GM23338 (cell line): ENCODE results near the gene BEND2. TPM values are rescaled to one million over a fixed set of nuclear protein-coding genes. Genes with fewer than 3 reads are reported as not detected.

Experiments used
- ATAC-seq: fragments of 200-7000 bp; cut with Tn5 transposase; 3 replicates; pipeline ENCODE4 v1.9.1; 2020
- DNase-seq: peaks from one replicate; pipeline ENCODE4 v3.0.0-alpha.2; 2015; ENCODE audit warnings: low spot score
- H2AFZ ChIP-seq: fragments of 200-600 bp; sonication (generic); 2 replicates; pipeline ENCODE4 v1.8.0; 2016; ENCODE audit warnings: antibody characterized with exemption, mild to moderate bottlenecking, moderate library complexity
- H3F3A ChIP-seq: fragments of 200-600 bp; sonication (generic); replicated peaks from 2 replicates; pipeline ENCODE4 v1.8.0; 2017; ENCODE audit warnings: antibody characterized with exemption, mixed run types, low read depth
- H3K27ac ChIP-seq: fragments of 200-600 bp; sonication (generic); 2 replicates; pipeline ENCODE4 v1.6.1; 2016; ENCODE audit warnings: low read depth
- H3K27me3 ChIP-seq: fragments of 200-600 bp; sonication (generic); 2 replicates; pipeline ENCODE4 v1.8.0; 2016; ENCODE audit warnings: mild to moderate bottlenecking, mixed run types, moderate library complexity; ENCODE audit not compliant: insufficient read depth
- H3K36me3 ChIP-seq: fragments of 200-600 bp; sonication (generic); 2 replicates; pipeline ENCODE4 v1.8.0; 2016; ENCODE audit warnings: mild to moderate bottlenecking; ENCODE audit not compliant: insufficient read depth
- H3K4me1 ChIP-seq: fragments of 200-600 bp; sonication (generic); 2 replicates; pipeline ENCODE4 v1.8.0; 2016; ENCODE audit warnings: mild to moderate bottlenecking, moderate library complexity; ENCODE audit not compliant: insufficient read depth
- H3K4me2 ChIP-seq: fragments of 200-600 bp; sonication (generic); 2 replicates; pipeline ENCODE4 v1.7.1; 2017; ENCODE audit warnings: mixed run types
- H3K4me3 ChIP-seq: fragments of 200-600 bp; sonication (generic); 2 replicates; pipeline ENCODE4 v1.6.1; 2016; ENCODE audit warnings: mixed run types
- H3K79me2 ChIP-seq: fragments of 200-600 bp; sonication (generic); replicated peaks from 2 replicates; pipeline ENCODE4 v1.8.0; 2017; ENCODE audit warnings: mild to moderate bottlenecking; ENCODE audit not compliant: insufficient read depth
- H3K9me2 ChIP-seq: fragments of 200-600 bp; sonication (generic); 2 replicates; pipeline ENCODE4 v1.8.0; 2017; ENCODE audit not compliant: insufficient read depth
- H4K20me1 ChIP-seq: fragments of 200-600 bp; sonication (generic); replicated peaks from 2 replicates; pipeline ENCODE4 v1.8.0; 2017; ENCODE audit warnings: mild to moderate bottlenecking; ENCODE audit not compliant: insufficient read depth
- H3K27ac Mint-ChIP-seq: 2 replicates; pipeline ENCODE4 v1.8.0; 2020; ENCODE audit warnings: inconsistent platforms, mild to moderate bottlenecking, moderate library complexity, mixed read lengths
- H3K27me3 Mint-ChIP-seq: 3 replicates; pipeline ENCODE4 v1.8.0; 2022; ENCODE audit warnings: low read depth, mild to moderate bottlenecking, moderate library complexity, mixed read lengths, inconsistent platforms; ENCODE audit not compliant: insufficient read depth, poor library complexity
- H3K36me3 Mint-ChIP-seq: 3 replicates; pipeline ENCODE4 v1.8.0; 2021; ENCODE audit warnings: low read depth, mild to moderate bottlenecking, inconsistent platforms, moderate library complexity, mixed read lengths
- H3K4me1 Mint-ChIP-seq: 3 replicates; pipeline ENCODE4 v1.8.0; 2020; ENCODE audit warnings: mild to moderate bottlenecking, inconsistent platforms, mixed read lengths
- H3K4me3 Mint-ChIP-seq: 3 replicates; pipeline ENCODE4 v1.8.0; 2021; ENCODE audit warnings: moderate library complexity, mild to moderate bottlenecking, inconsistent platforms, mixed read lengths
- H3K9me3 Mint-ChIP-seq: 3 replicates; pipeline ENCODE4 v1.8.0; 2020; ENCODE audit warnings: moderate library complexity, mild to moderate bottlenecking, inconsistent platforms, mixed read lengths
- CREB1 ChIP-seq: fragments of 250-450 bp; sonication (Bioruptor Pico); IDR thresholded peaks from 2 replicates; pipeline ENCODE4 v1.5.0; 2020; ENCODE audit warnings: low read depth, mild to moderate bottlenecking, moderate library complexity
- EZH2 ChIP-seq: fragments of 200-600 bp; sonication (generic); IDR thresholded peaks from one replicate; pipeline ENCODE4 v1.8.0; 2017; ENCODE audit warnings: antibody characterized with exemption, mild to moderate bottlenecking, low read depth; ENCODE audit not compliant: unreplicated experiment
- EZH2phosphoT487 ChIP-seq: fragments of 200-600 bp; sonication (generic); IDR thresholded peaks from one replicate; pipeline ENCODE4 v1.8.1; 2018; ENCODE audit warnings: antibody characterized with exemption; ENCODE audit not compliant: unreplicated experiment
- JUNB ChIP-seq: IDR thresholded peaks from one replicate; pipeline ENCODE4 v1.6.1; 2016; ENCODE audit warnings: antibody characterized with exemption; ENCODE audit not compliant: unreplicated experiment
- NANOG ChIP-seq: IDR thresholded peaks from 2 replicates; pipeline ENCODE4 v1.6.1; 2016; ENCODE audit warnings: antibody characterized with exemption, borderline replicate concordance
- STAT1 ChIP-seq: IDR thresholded peaks from one replicate; pipeline ENCODE4 v1.6.1; 2016; ENCODE audit warnings: antibody characterized with exemption; ENCODE audit not compliant: unreplicated experiment
- ZNF114 ChIP-seq: fragments of 250-450 bp; sonication (Bioruptor Pico); IDR thresholded peaks from 2 replicates; pipeline ENCODE4 v1.5.0; 2020; ENCODE audit warnings: mild to moderate bottlenecking, moderate library complexity
- ZNF331 ChIP-seq: fragments of 250-450 bp; sonication (Bioruptor Pico); IDR thresholded peaks from 2 replicates; pipeline ENCODE4 v1.5.0; 2020; ENCODE audit warnings: low read depth, mild to moderate bottlenecking, moderate library complexity
- polyA plus RNA-seq: library from polyadenylated mRNA; unstranded; fragments of >200 nt; fragmentation: Nextera tagmentation; extraction: Ambion mirVana; gene quantifications from 2 replicates; pipeline ENCODE4 v1.2.1, GENCODE V29; 2016
- total RNA-seq: library from RNA; depleted of rRNA; stranded (reverse); fragments of >200 nt; shearing (Covaris generic); gene quantifications from 2 replicates; pipeline ENCODE4 v1.2.3, GENCODE V29; 2014
- TF ChIP-seq, protein P1 (sequence below): fragments of 250-450 bp; sonication (Bioruptor Pico); IDR thresholded peaks from 2 replicates; pipeline ENCODE4 v1.5.0; 2020; ENCODE audit warnings: mild to moderate bottlenecking, moderate library complexity
- TF ChIP-seq, protein P2 (sequence below): IDR thresholded peaks from one replicate; pipeline ENCODE4 v1.6.1; 2018; ENCODE audit warnings: antibody characterized with exemption; ENCODE audit not compliant: unreplicated experiment
- TF ChIP-seq, protein P3 (sequence below), 2 experiments: fragments of 200-600 bp in 1 of 2; sonication (generic) in 1 of 2; conservative IDR thresholded peaks; 2 replicates each; pipeline versions ENCODE4 v1.5.1 to v1.6.1; 2016 to 2017; ENCODE audit warnings: antibody characterized with exemption in 2 of 2, low read depth in 2 of 2, mild to moderate bottlenecking in 2 of 2, moderate library complexity in 1 of 2
- TF ChIP-seq, protein P4 (sequence below): IDR thresholded peaks from 2 replicates; pipeline ENCODE4 v1.6.1; 2016; ENCODE audit warnings: antibody characterized with exemption

BEND2 gene
- total and polyA plus RNA-seq, 2 experiments from 2014 or later = not detected

DNA sequence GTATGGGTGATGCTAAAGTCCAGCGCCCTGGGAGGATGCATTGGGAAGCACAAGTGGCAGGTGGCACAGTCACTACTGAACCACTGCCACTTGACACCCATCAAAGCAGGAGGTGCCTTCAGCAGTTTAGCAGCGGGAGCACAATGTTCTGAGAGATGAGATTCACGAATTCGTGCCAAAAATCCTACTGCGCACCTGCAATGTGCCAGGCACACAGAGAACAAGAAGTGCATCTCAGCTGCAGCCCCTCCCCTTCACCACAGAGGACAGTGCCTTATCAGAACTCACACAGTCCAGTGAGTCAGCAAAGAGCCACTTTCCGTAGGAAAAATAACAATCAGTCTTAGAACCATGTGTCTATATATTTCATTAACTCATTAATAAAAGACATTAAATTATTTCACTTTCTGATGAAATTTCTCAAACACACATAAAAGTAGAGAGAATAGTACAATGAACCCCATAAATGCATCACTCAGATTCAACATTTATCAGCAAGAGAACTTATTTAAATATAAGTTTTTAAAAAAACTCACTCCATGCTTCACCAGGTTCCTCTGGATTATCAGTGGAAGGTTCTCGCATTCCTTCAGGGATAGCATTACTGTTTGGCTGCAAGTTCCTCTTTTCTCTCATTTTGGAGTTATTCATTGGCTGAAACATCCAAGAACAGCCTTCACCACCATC is 47.0 kb downstream of the BEND2 start:
- H3K27ac ChIP-seq = no peak overlapping the region
- H3K79me2 ChIP-seq = no peaks in the 10 kb centered on the region
- H3K27ac Mint-ChIP-seq = no peak overlapping the region

More for the DNA sequence above, 47.0 kb downstream of the BEND2 start:
- H3K27me3 ChIP-seq = no peaks in the 10 kb centered on the region
- no peaks in the 10 kb centered on the region for H3K9me3 Mint-ChIP-seq
- no peaks in the 10 kb centered on the region for H4K20me1 ChIP-seq
- H3K27me3 Mint-ChIP-seq = no peaks in the 10 kb centered on the region
- H2AFZ ChIP-seq = no peak overlapping the region
- TF ChIP-seq, protein P1, sequence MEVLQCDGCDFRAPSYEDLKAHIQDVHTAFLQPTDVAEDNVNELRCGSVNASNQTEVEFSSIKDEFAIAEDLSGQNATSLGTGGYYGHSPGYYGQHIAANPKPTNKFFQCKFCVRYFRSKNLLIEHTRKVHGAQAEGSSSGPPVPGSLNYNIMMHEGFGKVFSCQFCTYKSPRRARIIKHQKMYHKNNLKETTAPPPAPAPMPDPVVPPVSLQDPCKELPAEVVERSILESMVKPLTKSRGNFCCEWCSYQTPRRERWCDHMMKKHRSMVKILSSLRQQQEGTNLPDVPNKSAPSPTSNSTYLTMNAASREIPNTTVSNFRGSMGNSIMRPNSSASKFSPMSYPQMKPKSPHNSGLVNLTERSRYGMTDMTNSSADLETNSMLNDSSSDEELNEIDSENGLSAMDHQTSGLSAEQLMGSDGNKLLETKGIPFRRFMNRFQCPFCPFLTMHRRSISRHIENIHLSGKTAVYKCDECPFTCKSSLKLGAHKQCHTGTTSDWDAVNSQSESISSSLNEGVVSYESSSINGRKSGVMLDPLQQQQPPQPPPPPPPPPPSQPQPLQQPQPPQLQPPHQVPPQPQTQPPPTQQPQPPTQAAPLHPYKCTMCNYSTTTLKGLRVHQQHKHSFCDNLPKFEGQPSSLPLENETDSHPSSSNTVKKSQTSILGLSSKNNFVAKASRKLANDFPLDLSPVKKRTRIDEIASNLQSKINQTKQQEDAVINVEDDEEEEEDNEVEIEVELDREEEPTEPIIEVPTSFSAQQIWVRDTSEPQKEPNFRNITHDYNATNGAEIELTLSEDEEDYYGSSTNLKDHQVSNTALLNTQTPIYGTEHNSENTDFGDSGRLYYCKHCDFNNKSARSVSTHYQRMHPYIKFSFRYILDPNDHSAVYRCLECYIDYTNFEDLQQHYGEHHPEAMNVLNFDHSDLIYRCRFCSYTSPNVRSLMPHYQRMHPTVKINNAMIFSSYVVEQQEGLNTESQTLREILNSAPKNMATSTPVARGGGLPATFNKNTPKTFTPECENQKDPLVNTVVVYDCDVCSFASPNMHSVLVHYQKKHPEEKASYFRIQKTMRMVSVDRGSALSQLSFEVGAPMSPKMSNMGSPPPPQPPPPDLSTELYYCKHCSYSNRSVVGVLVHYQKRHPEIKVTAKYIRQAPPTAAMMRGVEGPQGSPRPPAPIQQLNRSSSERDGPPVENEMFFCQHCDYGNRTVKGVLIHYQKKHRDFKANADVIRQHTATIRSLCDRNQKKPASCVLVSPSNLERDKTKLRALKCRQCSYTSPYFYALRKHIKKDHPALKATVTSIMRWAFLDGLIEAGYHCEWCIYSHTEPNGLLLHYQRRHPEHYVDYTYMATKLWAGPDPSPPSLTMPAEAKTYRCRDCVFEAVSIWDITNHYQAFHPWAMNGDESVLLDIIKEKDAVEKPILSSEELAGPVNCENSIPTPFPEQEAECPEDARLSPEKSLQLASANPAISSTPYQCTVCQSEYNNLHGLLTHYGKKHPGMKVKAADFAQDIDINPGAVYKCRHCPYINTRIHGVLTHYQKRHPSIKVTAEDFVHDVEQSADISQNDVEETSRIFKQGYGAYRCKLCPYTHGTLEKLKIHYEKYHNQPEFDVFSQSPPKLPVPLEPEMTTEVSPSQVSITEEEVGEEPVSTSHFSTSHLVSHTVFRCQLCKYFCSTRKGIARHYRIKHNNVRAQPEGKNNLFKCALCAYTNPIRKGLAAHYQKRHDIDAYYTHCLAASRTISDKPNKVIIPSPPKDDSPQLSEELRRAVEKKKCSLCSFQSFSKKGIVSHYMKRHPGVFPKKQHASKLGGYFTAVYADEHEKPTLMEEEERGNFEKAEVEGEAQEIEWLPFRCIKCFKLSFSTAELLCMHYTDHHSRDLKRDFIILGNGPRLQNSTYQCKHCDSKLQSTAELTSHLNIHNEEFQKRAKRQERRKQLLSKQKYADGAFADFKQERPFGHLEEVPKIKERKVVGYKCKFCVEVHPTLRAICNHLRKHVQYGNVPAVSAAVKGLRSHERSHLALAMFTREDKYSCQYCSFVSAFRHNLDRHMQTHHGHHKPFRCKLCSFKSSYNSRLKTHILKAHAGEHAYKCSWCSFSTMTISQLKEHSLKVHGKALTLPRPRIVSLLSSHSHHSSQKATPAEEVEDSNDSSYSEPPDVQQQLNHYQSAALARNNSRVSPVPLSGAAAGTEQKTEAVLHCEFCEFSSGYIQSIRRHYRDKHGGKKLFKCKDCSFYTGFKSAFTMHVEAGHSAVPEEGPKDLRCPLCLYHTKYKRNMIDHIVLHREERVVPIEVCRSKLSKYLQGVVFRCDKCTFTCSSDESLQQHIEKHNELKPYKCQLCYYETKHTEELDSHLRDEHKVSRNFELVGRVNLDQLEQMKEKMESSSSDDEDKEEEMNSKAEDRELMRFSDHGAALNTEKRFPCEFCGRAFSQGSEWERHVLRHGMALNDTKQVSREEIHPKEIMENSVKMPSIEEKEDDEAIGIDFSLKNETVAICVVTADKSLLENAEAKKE (CRISPR knock-in tag) = no peak
- TF ChIP-seq EZH2phosphoT487 = no peak
- TF ChIP-seq CREB1 = no peak
- no peak for TF ChIP-seq ZNF331 (CRISPR knock-in tag)
- no peak for TF ChIP-seq ZNF114 (CRISPR knock-in tag)
- no peak for TF ChIP-seq JUNB
- no peak for TF ChIP-seq NANOG
- TF ChIP-seq, protein P2, sequence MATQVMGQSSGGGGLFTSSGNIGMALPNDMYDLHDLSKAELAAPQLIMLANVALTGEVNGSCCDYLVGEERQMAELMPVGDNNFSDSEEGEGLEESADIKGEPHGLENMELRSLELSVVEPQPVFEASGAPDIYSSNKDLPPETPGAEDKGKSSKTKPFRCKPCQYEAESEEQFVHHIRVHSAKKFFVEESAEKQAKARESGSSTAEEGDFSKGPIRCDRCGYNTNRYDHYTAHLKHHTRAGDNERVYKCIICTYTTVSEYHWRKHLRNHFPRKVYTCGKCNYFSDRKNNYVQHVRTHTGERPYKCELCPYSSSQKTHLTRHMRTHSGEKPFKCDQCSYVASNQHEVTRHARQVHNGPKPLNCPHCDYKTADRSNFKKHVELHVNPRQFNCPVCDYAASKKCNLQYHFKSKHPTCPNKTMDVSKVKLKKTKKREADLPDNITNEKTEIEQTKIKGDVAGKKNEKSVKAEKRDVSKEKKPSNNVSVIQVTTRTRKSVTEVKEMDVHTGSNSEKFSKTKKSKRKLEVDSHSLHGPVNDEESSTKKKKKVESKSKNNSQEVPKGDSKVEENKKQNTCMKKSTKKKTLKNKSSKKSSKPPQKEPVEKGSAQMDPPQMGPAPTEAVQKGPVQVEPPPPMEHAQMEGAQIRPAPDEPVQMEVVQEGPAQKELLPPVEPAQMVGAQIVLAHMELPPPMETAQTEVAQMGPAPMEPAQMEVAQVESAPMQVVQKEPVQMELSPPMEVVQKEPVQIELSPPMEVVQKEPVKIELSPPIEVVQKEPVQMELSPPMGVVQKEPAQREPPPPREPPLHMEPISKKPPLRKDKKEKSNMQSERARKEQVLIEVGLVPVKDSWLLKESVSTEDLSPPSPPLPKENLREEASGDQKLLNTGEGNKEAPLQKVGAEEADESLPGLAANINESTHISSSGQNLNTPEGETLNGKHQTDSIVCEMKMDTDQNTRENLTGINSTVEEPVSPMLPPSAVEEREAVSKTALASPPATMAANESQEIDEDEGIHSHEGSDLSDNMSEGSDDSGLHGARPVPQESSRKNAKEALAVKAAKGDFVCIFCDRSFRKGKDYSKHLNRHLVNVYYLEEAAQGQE = no peak
- TF ChIP-seq, protein P3, sequence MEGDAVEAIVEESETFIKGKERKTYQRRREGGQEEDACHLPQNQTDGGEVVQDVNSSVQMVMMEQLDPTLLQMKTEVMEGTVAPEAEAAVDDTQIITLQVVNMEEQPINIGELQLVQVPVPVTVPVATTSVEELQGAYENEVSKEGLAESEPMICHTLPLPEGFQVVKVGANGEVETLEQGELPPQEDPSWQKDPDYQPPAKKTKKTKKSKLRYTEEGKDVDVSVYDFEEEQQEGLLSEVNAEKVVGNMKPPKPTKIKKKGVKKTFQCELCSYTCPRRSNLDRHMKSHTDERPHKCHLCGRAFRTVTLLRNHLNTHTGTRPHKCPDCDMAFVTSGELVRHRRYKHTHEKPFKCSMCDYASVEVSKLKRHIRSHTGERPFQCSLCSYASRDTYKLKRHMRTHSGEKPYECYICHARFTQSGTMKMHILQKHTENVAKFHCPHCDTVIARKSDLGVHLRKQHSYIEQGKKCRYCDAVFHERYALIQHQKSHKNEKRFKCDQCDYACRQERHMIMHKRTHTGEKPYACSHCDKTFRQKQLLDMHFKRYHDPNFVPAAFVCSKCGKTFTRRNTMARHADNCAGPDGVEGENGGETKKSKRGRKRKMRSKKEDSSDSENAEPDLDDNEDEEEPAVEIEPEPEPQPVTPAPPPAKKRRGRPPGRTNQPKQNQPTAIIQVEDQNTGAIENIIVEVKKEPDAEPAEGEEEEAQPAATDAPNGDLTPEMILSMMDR (conservative IDR thresholded peaks at IDR 0.05; ENCODE audit: low read depth in 2 of 2) = no peak
- TF ChIP-seq, protein P4, sequence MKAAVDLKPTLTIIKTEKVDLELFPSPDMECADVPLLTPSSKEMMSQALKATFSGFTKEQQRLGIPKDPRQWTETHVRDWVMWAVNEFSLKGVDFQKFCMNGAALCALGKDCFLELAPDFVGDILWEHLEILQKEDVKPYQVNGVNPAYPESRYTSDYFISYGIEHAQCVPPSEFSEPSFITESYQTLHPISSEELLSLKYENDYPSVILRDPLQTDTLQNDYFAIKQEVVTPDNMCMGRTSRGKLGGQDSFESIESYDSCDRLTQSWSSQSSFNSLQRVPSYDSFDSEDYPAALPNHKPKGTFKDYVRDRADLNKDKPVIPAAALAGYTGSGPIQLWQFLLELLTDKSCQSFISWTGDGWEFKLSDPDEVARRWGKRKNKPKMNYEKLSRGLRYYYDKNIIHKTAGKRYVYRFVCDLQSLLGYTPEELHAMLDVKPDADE = no peak
- no peak for TF ChIP-seq STAT1
- no peak for TF ChIP-seq EZH2
- ATAC-seq (no peak), DNase-seq (no peak)
- H3F3A ChIP-seq = no peaks in the 10 kb centered on the region
- no peaks in the 10 kb centered on the region for H3K4me1 ChIP-seq
- no peaks in the 10 kb centered on the region for H3K36me3 Mint-ChIP-seq
- H3K4me2 ChIP-seq = no peak overlapping the region
- H3K9me2 ChIP-seq = no peaks in the 10 kb centered on the region
- H3K4me3 ChIP-seq = no peak overlapping the region
- H3K4me3 Mint-ChIP-seq = no peak overlapping the region
- H3K36me3 ChIP-seq = no peaks in the 10 kb centered on the region
- peaks cover 6% of the 10 kb centered on the region; the same call in 2 of the 3 replicates for H3K4me1 Mint-ChIP-seq
